SJSA1 (cell line): ENCODE data around the gene POLE3. TPM values are rescaled to one million over a fixed set of nuclear protein-coding genes. Genes with fewer than 3 reads are reported as not detected.
"Not testable (repeated sequence)": the region's sequence is repeated elsewhere in the genome, so short reads cannot be mapped to it uniquely, and the experiment has no call there.

Source experiments
- DNase-seq, 2 experiments: peaks; one replicate each; pipeline ENCODE4 v3.0.0-alpha.2; 2015 to 2020; ENCODE audit warnings: low spot score in 2 of 2, low read depth in 1 of 2
- H3K27ac ChIP-seq: fragments of 250-450 bp; sonication (Bioruptor Pico); 2 replicates; pipeline ENCODE4 v1.5.1; 2020; ENCODE audit warnings: mild to moderate bottlenecking, moderate library complexity
- H3K27me3 ChIP-seq: fragments of 250-450 bp; sonication (Bioruptor Pico); replicated peaks from 2 replicates; pipeline ENCODE4 v1.5.1; 2020; ENCODE audit warnings: mild to moderate bottlenecking, moderate library complexity
- H3K36me3 ChIP-seq: fragments of 250-450 bp; sonication (Bioruptor Pico); 2 replicates; pipeline ENCODE4 v1.5.1; 2020; ENCODE audit warnings: mild to moderate bottlenecking
- H3K4me1 ChIP-seq: fragments of 250-450 bp; sonication (Bioruptor Pico); replicated peaks from 2 replicates; pipeline ENCODE4 v1.6.1; 2021; ENCODE audit warnings: mild to moderate bottlenecking
- H3K4me3 ChIP-seq: fragments of 250-450 bp; sonication (Bioruptor Pico); 2 replicates; pipeline ENCODE4 v1.5.1; 2020; ENCODE audit warnings: mild to moderate bottlenecking
- H3K9me3 ChIP-seq: fragments of 250-450 bp; sonication (Bioruptor Pico); replicated peaks from 2 replicates; pipeline ENCODE4 v1.5.1; 2020; ENCODE audit warnings: mild to moderate bottlenecking
- total RNA-seq: library from RNA; depleted of rRNA; stranded (reverse); fragments of >200 nt; shearing (Covaris generic); gene quantifications from 2 replicates; pipeline ENCODE4 v1.2.3, GENCODE V29; 2014

The POLE3 gene
- total RNA-seq, 1 experiment from 2014 or later = 72.3 TPM

DNA sequence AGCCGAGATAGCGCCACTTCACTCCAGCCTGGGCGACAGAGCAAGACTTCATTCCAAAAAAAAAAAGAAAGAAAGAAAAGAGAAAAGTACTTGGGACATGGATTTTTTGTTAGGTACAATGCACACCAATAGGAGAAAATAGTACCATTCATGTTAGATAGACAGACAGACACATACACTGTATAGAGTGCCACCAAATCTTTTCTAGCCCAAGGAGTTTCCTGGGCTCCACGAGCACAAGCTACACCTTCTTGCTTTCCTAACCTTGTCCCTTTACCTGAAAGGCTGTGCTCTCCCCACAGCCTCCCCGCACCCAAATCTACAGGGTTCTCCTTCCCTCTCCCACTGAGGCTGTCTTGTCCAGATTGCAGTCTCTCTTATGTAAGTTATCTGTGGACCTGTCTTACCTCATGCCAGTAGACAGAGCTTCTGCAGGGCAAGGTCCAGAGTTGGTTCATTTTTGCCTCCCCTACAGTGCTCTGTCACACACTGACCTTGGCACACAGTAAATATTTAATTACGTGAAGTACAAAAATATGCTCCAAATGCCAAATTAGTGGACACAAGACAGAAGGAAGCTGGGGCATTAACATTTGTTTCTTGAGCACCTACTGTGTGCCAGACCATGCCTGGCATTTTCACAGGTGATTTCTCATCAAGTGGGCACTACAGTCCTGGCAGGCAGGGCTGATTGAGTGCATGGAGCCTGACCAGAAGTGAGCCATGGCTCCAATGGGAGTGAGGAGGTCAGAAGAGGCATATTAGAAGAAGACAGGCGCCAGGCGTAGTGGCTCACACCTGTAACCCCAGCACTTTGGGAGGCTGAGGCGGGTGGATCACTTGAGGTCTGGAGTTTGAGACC lies 15.2 kb downstream of the POLE3 start:
- Histone ChIP-seq H3K4me1 (peaks cover 16% of the 10 kb centered on the region), H3K27ac (no peak overlapping the region), H3K27me3 (no peaks in the 10 kb centered on the region), H3K36me3 (peaks cover 13% of the 10 kb centered on the region), H3K9me3 (no peaks in the 10 kb centered on the region), H3K4me3 (no peak overlapping the region)
- DNase-seq = no peak

DNA sequence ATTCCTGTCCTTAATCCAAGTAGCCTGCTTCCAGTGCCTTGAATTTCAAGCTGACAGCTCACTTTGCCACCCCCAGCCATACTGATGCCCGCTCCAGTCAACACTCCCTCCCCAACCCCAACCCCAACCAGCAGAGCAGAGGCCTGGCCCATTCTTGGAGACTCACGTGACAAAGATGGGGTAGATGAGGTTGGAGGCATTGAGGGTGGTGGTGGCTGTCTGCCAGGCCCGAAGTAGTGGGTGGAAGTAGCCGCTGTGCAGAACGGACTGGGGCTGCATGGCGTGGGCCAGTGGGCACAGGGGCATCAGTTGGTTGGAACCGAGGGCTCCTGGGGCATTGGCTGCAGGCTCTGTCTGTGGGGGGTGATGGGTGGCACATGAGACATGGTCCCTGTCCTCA lies 17.2 kb downstream of the POLE3 start:
- peaks cover 13% of the 10 kb centered on the region for H3K36me3 ChIP-seq
- H3K4me1 ChIP-seq = peaks cover 7% of the 10 kb centered on the region
- no peaks in the 10 kb centered on the region for H3K9me3 ChIP-seq
- DNase-seq = no peak
- no peaks in the 10 kb centered on the region for H3K27me3 ChIP-seq
- H3K4me3 ChIP-seq = no peak overlapping the region
- no peak overlapping the region for H3K27ac ChIP-seq

DNA sequence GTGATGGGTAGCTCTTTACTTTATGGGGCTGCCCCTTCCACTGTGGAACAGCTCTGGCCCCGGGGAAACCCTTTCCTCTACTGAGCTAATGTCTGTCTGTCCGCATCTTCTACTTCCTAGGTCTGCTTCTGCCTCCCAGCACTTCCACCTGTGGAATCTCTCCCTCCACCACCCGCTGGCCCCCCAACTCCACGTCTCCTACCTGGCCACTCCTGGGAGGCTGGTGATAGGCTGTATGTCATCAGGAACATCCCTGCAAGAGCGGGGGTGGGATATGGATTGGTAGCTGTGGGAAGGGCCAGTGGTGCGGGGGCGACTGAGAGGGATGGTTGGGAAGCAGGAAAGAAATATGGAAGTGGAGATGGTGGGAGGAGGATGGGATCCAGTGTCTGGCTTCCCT lies 18.6 kb downstream of the POLE3 start:
- peaks cover 17% of the 10 kb centered on the region for H3K36me3 ChIP-seq
- H3K27me3 ChIP-seq = no peaks in the 10 kb centered on the region
- no peak overlapping the region for H3K27ac ChIP-seq
- no peak for DNase-seq
- H3K9me3 ChIP-seq = no peaks in the 10 kb centered on the region
- no peaks in the 10 kb centered on the region for H3K4me1 ChIP-seq
- no peak overlapping the region for H3K4me3 ChIP-seq

- H3K36me3 ChIP-seq = peaks cover 17% of the 10 kb centered on the region
- no peaks in the 10 kb centered on the region for H3K27me3 ChIP-seq
- DNase-seq = no peak
- no peaks in the 10 kb centered on the region for H3K9me3 ChIP-seq
- H3K4me3 ChIP-seq = no peak overlapping the region
- no peaks in the 10 kb centered on the region for H3K4me1 ChIP-seq
- no peak overlapping the region for H3K27ac ChIP-seq
These were observed 20.1 kb downstream of the POLE3 start for GRCh38 chr9:113390192-113390960.

- no peak for DNase-seq
- no peak overlapping the region for H3K4me3 ChIP-seq
- no peak overlapping the region for H3K27ac ChIP-seq
- no peaks in the 10 kb centered on the region for H3K27me3 ChIP-seq
- H3K36me3 ChIP-seq = peaks cover 17% of the 10 kb centered on the region
- no peaks in the 10 kb centered on the region for H3K9me3 ChIP-seq
- H3K4me1 ChIP-seq = no peaks in the 10 kb centered on the region
These were observed 21.0 kb downstream of the POLE3 start for GRCh38 chr9:113389451-113389850.

- Histone ChIP-seq H3K27ac (no peak overlapping the region), H3K9me3 (no peaks in the 10 kb centered on the region), H3K4me1 (no peaks in the 10 kb centered on the region), H3K36me3 (peaks cover 17% of the 10 kb centered on the region), H3K27me3 (no peaks in the 10 kb centered on the region), H3K4me3 (no peak overlapping the region)
- no peak for DNase-seq
These were observed 21.6 kb downstream of the POLE3 start for GRCh38 chr9:113388833-113389232.

DNA sequence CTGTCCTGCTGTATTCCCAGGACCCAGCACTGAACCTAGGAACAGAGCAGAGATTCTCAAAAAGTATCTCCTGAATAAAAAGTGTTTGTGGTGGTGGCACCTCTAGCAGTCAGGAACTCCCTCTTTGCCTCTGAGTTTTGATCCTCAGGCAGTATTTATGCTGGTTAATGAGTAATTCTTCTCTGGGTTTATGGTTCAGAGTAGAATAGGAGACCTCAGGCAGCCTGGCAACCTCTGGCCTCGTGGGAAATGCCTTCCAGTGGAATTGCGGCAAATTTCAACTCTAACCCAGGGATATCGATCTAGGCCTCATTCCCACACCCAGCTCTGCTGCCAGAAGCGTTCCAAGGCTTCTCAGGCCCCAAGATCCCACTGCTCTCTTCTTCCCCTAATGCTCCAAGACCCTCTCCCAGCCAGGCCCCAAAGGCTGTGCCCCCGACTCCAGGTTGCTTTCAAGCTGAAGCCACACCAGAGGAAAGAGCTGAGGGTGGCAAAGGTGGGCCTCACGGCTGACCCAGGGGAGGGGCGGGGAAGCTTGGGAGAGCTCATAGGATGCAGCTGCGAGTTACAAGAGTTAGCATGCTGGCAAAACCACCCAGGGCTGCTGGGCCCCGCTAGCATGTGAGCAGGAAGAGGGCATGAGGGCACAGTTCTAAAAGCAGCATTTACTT lies 22.8 kb downstream of the POLE3 start:
- Histone ChIP-seq H3K4me3 (no peak overlapping the region), H3K27ac (no peak overlapping the region), H3K27me3 (no peaks in the 10 kb centered on the region), H3K4me1 (no peaks in the 10 kb centered on the region), H3K36me3 (peaks cover 17% of the 10 kb centered on the region), H3K9me3 (no peaks in the 10 kb centered on the region)
- no peak for DNase-seq

DNA sequence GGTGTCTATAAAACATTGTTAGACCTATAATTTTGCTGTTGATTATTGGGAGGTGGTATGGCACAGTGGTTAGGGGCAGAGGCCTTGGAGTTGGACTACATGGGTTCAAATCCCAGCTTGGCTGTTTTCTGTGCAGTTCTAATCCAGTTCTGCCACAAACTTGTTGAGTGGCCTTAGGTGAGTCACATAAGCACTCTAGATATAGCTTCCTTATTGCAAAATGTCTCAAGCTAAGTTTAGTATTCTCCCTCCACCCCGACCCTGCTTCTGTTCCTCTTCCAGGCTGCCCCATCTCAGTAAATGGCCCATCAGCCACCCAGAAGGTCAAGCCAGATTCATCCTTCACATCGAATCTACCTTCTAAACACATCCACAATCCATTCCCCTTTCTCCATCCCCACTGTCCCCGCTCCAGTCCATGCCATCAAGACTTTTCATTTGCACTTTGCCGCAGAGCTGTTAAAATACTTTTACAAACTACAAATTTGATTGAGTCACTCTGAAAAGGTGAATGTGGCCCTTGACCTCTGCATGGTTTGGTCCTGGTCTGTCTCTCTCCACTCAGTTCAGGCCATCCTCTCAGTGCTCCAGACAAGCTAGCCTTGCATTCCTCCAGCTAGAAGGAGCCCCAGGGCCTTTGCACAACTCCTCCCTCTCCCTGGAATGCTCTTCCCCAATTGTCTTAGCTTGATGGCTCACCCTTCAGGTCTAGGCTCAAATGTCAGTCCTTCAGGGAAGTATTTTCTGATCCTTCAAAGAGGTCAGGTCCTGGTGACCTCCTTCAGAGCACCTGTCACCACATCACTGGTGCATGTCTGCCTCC lies 23.7 kb downstream of the POLE3 start:
- Histone ChIP-seq H3K36me3 (peaks cover 14% of the 10 kb centered on the region), H3K9me3 (no peaks in the 10 kb centered on the region), H3K4me1 (no peaks in the 10 kb centered on the region), H3K27me3 (no peaks in the 10 kb centered on the region), H3K27ac (no peak overlapping the region), H3K4me3 (no peak overlapping the region)
- no peak for DNase-seq

DNA sequence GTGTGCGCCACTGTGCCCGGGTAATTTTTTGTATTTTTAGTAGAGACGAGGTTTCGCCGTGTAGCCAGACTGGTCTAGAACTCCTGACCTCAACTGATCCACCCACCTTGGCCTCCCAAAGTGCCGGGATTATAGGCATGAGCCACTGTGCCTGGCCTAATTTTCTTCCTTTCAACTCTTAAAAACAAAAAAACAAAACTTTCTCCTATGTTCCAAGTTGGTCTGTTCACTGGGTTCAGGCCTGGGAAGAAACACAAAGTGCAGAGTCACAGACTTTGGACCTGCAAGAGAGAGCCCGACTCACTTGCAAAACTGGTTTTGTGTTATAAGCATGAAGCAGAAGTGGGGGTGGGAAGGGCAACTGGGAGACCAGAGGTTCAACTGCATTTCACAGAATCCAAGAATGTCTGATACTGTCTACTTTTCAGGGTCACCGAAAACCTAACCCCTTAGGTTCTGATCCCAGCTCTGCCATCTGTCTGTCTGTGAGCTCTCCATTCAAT lies 28.5 kb downstream of the POLE3 start:
- H3K27me3 ChIP-seq = no peaks in the 10 kb centered on the region

DNA sequence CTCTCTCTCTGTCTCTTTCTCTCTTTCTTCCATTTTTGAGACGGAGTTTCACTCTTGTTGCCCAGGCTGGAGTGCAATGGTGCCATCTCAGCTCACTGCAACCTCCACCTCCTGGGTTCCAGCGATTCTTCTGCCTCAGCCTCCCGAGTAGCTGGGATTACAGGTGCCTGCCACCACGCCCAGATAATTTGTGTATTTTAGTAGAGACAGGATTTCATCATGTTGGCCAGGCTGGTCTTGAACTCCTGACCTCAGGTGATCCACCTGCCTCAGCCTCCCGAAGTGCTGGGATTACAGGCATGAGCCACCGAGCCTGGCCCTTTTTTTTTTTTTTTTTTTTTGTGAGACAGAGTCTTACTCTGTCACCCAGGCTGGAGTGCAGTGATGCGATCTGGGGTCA lies 29.0 kb downstream of the POLE3 start:
- not testable (repeated sequence) for H3K9me3 ChIP-seq, DNase-seq, H3K4me3 ChIP-seq, H3K36me3 ChIP-seq, H3K27me3 ChIP-seq, H3K27ac ChIP-seq
- peaks cover 10% of the 10 kb centered on the region for H3K4me1 ChIP-seq

More for the DNA sequence above, 28.5 kb downstream of the POLE3 start:
- Histone ChIP-seq H3K36me3 (no peaks in the 10 kb centered on the region; the same call in 1 of the 2 replicates), H3K9me3 (no peaks in the 10 kb centered on the region), H3K4me3 (no peak overlapping the region), H3K27ac (no peak overlapping the region), H3K4me1 (peaks cover 10% of the 10 kb centered on the region)
- DNase-seq = no peak

- no peak overlapping the region for H3K4me3 ChIP-seq
- no peak overlapping the region for H3K27ac ChIP-seq
- H3K9me3 ChIP-seq = no peaks in the 10 kb centered on the region
- no peaks in the 10 kb centered on the region for H3K36me3 ChIP-seq
- no peak for DNase-seq
- peaks cover 10% of the 10 kb centered on the region for H3K4me1 ChIP-seq
- no peaks in the 10 kb centered on the region for H3K27me3 ChIP-seq
These were observed 29.6 kb downstream of the POLE3 start for GRCh38 chr9:113380869-113381378.

DNA sequence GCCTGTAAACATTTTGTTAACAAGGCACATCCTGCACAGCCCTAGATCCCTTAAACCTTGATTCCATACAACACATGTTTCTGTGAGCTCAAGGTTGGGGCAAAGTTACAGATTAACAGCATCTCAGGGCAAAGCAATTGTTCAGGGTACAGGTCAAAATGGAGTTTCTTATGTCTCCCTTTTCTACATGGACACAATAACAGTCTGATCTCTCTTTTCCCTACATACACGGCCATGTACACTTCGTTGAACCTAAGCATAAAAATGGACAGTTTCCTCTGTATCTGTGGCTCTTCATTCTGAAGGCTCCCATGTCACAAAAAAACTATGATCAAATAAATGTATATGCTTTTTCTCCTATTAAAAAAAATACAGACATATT lies 30.7 kb downstream of the POLE3 start:
- H3K9me3 ChIP-seq, H3K27me3 ChIP-seq, H3K4me3 ChIP-seq, DNase-seq, H3K36me3 ChIP-seq, H3K27ac ChIP-seq: not testable (repeated sequence)
- peaks cover 10% of the 10 kb centered on the region for H3K4me1 ChIP-seq
